SU-DHL-6 (cell line): ENCODE data around the gene ESPN.

ENCODE experiments used
- H2AFZ ChIP-seq: fragments of 200-600 bp; sonication (generic); 2 replicates; pipeline ENCODE4 v1.6.1; 2014; ENCODE audit warnings: low read depth, mild to moderate bottlenecking, moderate library complexity, mixed read lengths, antibody characterized with exemption, low read length; ENCODE audit not compliant: severe bottlenecking
- H3F3A ChIP-seq: fragments of 200-600 bp; shearing (Covaris generic); 2 replicates; pipeline ENCODE4 v1.6.0; 2016; ENCODE audit warnings: antibody characterized with exemption, mild to moderate bottlenecking; ENCODE audit not compliant: insufficient read depth
- H3K27ac ChIP-seq: fragments of 200-600 bp; sonication (generic); 2 replicates; pipeline ENCODE4 v1.5.1; 2016; ENCODE audit warnings: low read depth, mild to moderate bottlenecking, low read length, moderate library complexity, mixed read lengths
- H3K27me3 ChIP-seq: fragments of 200-600 bp; sonication (generic), shearing (Covaris generic); 2 replicates; pipeline ENCODE4 v1.6.0; 2014; ENCODE audit warnings: mild to moderate bottlenecking, low read length
- H3K36me3 ChIP-seq: fragments of 200-600 bp; sonication (generic); 2 replicates; pipeline ENCODE4 v1.6.1; 2014; ENCODE audit warnings: mild to moderate bottlenecking, low read length, mixed read lengths
- H3K4me2 ChIP-seq: fragments of 300-600, 200-600 bp; shearing (Covaris generic), sonication (generic); 2 replicates; pipeline ENCODE4 v1.6.0; 2014; ENCODE audit warnings: low read length, low read depth, mild to moderate bottlenecking; ENCODE audit not compliant: poor library complexity, severe bottlenecking
- H3K4me3 ChIP-seq: fragments of 200-600 bp; sonication (generic); 2 replicates; pipeline ENCODE4 v1.5.1; 2014; ENCODE audit warnings: antibody characterized with exemption, low read length, mild to moderate bottlenecking, mixed read lengths; ENCODE audit not compliant: insufficient read depth, poor library complexity, severe bottlenecking
- H3K79me2 ChIP-seq: fragments of 200-600 bp; sonication (generic); 2 replicates; pipeline ENCODE4 v1.6.1; 2014; ENCODE audit warnings: mild to moderate bottlenecking, low read length, moderate library complexity; ENCODE audit not compliant: insufficient read depth
- H3K9ac ChIP-seq: fragments of 200-600 bp; sonication (generic); 2 replicates; pipeline ENCODE4 v1.7.0; 2014; ENCODE audit warnings: mild to moderate bottlenecking, low read length
- H3K9me2 ChIP-seq: fragments of 200-600 bp; sonication (generic); replicated peaks from 2 replicates; pipeline ENCODE4 v1.6.1; 2014; ENCODE audit warnings: low read length; ENCODE audit not compliant: insufficient read depth
- H3K9me3 ChIP-seq: fragments of 200-600 bp; sonication (generic); 2 replicates; pipeline ENCODE4 v1.6.1; 2014; ENCODE audit warnings: low read length, mixed read lengths; ENCODE audit not compliant: insufficient read depth
- H4K20me1 ChIP-seq: fragments of 200-600 bp; sonication (generic); 2 replicates; pipeline ENCODE4 v1.6.1; 2014; ENCODE audit warnings: low read depth, mild to moderate bottlenecking, antibody characterized with exemption, low read length, moderate library complexity, mixed read lengths
- EZH2phosphoT487 ChIP-seq: fragments of 200-600 bp; sonication (generic), shearing (Covaris generic); conservative IDR thresholded peaks from 2 replicates; pipeline ENCODE4 v1.6.1; 2018; ENCODE audit warnings: mild to moderate bottlenecking, antibody characterized with exemption, low read length, moderate library complexity, mixed read lengths
- TF ChIP-seq, protein P1 (sequence below): fragments of 200-600 bp; sonication (generic); IDR thresholded peaks from one replicate; pipeline ENCODE4 v1.5.1; 2017; ENCODE audit warnings: antibody characterized with exemption, mild to moderate bottlenecking, low read length, moderate library complexity; ENCODE audit not compliant: insufficient read depth, poor library complexity, severe bottlenecking

ESPN gene

DNA sequence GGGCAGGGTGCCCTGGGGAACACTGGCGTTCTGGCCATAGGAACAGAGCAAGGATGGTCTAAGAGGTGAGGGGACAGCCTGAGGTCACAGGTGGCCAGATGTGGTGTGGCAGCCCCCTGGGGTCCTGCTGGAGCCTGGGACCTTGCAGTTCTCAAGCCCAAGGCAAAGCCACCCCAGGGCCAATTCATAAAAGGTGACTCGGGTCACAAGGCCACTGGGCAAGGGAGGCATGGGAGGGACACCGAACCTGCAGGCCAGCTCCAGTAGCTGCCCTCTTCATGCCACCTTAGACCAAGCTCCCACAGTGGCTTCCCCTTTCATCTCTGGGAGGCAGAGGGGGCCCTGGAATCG, 22.1 kb downstream of the ESPN start:
- H3K27me3 ChIP-seq, result no peaks in the 10 kb centered on the region
- H3K9me2 ChIP-seq, result no peaks in the 10 kb centered on the region
- no peak overlapping the region for H3K4me3 ChIP-seq
- H3K9me3 ChIP-seq, result no peaks in the 10 kb centered on the region
- no peaks in the 10 kb centered on the region for H3K79me2 ChIP-seq
- H3K27ac ChIP-seq, result no peak overlapping the region
- H2AFZ ChIP-seq, result no peak overlapping the region
- peak overlapping the region; percentile 39 for H3K4me2 ChIP-seq
- TF ChIP-seq EZH2phosphoT487, result no peak
- TF ChIP-seq, protein P1, sequence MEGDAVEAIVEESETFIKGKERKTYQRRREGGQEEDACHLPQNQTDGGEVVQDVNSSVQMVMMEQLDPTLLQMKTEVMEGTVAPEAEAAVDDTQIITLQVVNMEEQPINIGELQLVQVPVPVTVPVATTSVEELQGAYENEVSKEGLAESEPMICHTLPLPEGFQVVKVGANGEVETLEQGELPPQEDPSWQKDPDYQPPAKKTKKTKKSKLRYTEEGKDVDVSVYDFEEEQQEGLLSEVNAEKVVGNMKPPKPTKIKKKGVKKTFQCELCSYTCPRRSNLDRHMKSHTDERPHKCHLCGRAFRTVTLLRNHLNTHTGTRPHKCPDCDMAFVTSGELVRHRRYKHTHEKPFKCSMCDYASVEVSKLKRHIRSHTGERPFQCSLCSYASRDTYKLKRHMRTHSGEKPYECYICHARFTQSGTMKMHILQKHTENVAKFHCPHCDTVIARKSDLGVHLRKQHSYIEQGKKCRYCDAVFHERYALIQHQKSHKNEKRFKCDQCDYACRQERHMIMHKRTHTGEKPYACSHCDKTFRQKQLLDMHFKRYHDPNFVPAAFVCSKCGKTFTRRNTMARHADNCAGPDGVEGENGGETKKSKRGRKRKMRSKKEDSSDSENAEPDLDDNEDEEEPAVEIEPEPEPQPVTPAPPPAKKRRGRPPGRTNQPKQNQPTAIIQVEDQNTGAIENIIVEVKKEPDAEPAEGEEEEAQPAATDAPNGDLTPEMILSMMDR, result no peak
- H3F3A ChIP-seq, result no peaks in the 10 kb centered on the region
- H4K20me1 ChIP-seq, result no peaks in the 10 kb centered on the region
- H3K36me3 ChIP-seq, result no peaks in the 10 kb centered on the region
- H3K9ac ChIP-seq, result peak overlapping the region; percentile 20; the same call in 1 of the 2 replicates

DNA sequence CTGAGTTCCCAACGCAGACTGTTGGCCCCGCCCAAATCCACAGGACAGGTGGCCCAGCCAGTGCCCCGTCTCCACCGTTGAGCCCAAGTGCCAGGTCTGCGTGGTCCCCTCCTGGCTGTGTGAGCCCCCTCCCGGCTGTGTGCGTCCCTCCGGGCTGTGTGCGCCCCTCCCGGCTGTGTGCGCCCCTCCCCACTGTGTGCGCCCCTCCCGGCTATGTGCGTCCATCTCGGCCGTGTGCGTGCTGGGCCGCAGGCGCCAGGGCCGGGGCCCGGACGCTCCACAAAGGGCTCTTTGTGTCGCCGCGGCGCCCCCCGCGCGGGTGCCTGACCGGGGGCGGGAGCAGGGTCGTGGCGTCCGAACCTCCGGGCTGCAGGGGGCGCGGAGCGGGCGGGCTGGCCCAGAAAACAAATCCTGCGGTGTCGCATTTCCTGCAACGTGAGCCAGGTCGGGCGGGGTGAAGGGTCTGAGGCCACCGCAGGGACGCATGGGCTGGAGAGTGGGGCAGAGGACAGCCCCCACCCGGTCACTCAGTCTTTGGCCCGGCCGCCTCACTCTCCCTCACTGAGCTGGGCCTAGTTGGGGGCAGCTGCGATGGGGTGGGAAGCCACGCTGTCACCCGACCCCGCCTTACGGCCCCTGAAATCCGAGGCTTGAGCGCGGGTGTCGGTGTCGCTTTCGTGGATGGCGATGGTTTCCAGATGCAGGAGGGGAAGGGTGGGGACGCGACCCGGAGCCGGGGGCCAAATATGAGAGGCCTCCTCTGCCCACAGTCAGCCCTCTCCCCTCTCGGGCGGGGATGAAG, 22.6 kb downstream of the ESPN start:
- Histone ChIP-seq H2AFZ (no peak overlapping the region), H3F3A (no peaks in the 10 kb centered on the region), H4K20me1 (no peaks in the 10 kb centered on the region), H3K9ac (peak overlapping the region; percentile 20; the same call in 1 of the 2 replicates), H3K9me2 (no peaks in the 10 kb centered on the region), H3K4me3 (peak overlapping the region; percentile 21), H3K27me3 (no peaks in the 10 kb centered on the region), H3K79me2 (no peaks in the 10 kb centered on the region), H3K4me2 (peak overlapping the region; percentile 39), H3K27ac (no peak overlapping the region), H3K36me3 (no peaks in the 10 kb centered on the region), H3K9me3 (no peaks in the 10 kb centered on the region)
- TF ChIP-seq EZH2phosphoT487, result no peak
- TF ChIP-seq, protein P1, result no peak

DNA sequence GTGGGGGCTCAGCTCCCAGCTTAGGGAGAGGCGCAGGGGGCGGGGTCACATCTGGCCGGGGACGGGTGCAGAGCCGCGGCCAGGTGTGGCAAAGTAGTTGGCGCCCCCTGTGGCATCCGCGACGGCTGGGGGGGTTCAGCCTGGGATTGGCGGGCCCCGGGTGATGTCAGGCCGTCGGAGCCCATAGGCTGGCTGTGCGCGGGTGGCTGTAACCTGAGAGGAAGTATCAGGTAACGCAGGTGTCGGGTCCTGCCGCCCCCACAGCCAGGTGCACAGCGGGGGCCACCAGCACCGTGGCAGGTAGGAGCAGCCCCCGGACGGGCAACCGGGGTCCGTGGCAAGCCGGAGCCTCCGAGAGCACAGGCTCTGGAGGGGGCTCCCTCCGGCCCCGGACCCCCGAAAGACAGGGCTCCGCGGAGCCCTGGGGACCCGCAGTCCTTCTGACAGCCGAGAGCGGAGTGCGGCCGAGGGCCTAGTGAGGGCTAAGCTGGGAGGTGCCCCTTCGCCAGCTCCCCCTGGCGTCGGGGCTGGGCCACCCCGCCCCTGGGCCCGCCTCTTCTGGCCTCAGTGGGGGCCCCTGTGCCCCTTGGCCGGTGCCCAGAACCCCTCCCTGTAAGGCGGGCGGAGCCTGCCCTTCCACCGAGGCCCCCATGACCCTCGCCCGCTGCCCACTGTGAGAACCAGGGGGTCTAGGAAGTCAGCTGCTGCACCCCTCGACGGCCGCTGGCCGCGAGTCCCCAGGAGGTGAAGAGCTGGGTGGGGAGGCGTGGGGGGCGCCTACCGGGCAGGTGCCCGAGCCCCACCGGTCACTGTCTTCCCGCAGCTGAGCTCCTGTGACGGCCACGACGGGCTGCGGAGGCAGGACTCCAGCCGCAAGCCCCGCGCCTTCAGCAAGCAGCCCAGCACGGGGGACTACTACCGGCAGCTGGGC, 23.5 kb downstream of the ESPN start:
- no peaks in the 10 kb centered on the region for H3K9me2 ChIP-seq
- no peaks in the 10 kb centered on the region for H3F3A ChIP-seq
- H3K9ac ChIP-seq, result peak overlapping the region; percentile 20; the same call in 1 of the 2 replicates
- H3K4me2 ChIP-seq, result peak overlapping the region; percentile 39
- no peaks in the 10 kb centered on the region for H3K27me3 ChIP-seq
- no peaks in the 10 kb centered on the region for H3K79me2 ChIP-seq
- no peaks in the 10 kb centered on the region for H4K20me1 ChIP-seq
- no peaks in the 10 kb centered on the region for H3K36me3 ChIP-seq
- H3K27ac ChIP-seq, result no peak overlapping the region
- H2AFZ ChIP-seq, result no peak overlapping the region
- TF ChIP-seq, protein P1, result no peak
- no peak for TF ChIP-seq EZH2phosphoT487
- no peaks in the 10 kb centered on the region for H3K9me3 ChIP-seq
- H3K4me3 ChIP-seq, result peak overlapping the region; percentile 21
